KG1 (cell line): Measurements from ENCODE around the gene BYSL.

ENCODE experiments used
- DNase-seq: peaks from one replicate; lab custom pipeline; 2025; lab: John Stamatoyannopoulos, UW

BYSL gene, protein sequence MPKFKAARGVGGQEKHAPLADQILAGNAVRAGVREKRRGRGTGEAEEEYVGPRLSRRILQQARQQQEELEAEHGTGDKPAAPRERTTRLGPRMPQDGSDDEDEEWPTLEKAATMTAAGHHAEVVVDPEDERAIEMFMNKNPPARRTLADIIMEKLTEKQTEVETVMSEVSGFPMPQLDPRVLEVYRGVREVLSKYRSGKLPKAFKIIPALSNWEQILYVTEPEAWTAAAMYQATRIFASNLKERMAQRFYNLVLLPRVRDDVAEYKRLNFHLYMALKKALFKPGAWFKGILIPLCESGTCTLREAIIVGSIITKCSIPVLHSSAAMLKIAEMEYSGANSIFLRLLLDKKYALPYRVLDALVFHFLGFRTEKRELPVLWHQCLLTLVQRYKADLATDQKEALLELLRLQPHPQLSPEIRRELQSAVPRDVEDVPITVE

DNA sequence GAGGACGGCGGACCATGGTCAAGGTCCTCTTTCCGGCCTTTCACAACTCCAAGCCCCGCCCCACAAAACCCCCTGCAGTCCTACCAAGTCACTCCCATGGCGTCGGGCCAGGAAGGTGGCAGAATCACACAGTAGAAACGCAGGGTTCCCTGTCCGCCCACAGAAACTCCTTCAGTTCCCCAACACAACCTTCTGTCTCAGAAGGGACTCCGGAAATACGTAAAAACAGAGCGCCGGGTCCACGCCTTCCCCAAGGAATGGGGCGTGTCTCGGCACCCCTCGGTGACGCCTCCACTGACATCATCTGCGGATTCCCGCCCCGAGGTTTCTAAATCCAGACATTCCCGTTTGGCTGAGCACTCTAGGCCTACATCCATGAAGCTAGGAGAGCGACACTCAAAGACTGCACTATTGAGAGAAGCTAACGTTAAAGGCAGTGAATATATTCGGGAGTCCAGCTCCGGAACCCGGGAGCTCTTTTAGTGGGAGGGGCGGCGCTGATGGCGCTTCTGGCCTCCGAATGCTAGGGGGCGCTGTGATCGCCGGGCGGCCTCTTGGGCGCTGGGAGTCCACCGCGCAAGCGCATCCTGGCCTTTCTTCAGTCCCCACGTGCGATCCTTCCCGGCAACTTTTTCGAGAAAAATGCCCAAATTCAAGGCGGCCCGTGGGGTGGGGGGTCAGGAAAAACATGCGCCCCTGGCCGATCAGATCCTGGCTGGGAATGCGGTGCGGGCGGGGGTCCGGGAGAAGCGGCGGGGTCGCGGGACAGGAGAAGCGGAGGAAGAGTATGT lies at the start of gene BYSL, which contains the start of gene MED20:
BYSL (plus strand) TSS at position 579 of the 791 bp plus-strand sequence; CDS start at position 643, 64 bp downstream.
MED20 (minus strand) TSS at position 219 of the 791 bp plus-strand sequence; CDS start at position 98, 121 bp downstream.
- DNase-seq: peak; percentile 99

GRCh38 chr6:41871691-41872090 lies 49.6 kb upstream of the BYSL start:
- no peak for DNase-seq

DNA sequence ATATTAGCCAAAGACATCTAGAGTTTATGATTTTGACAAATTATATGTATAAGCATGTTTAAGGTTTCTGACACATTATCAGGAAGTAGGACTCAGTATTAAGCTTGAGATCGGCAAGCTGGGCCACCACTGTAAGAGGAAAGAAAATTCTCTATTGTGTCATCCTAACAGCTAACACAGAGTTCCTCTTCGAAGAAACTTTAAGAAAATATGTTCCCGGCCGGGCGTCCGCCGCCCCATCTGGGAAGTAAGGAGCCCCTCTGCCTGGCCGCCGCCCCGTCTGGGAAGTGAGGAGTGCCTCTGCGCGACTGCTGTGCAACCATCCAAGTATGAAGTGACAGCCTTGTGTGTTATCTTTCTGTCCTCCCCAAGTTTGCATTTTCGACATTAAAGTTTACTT lies 49.2 kb upstream of the BYSL start:
- no peak for DNase-seq

GRCh38 chr6:41874741-41875140 lies 46.6 kb upstream of the BYSL start:
- no peak for DNase-seq

DNA sequence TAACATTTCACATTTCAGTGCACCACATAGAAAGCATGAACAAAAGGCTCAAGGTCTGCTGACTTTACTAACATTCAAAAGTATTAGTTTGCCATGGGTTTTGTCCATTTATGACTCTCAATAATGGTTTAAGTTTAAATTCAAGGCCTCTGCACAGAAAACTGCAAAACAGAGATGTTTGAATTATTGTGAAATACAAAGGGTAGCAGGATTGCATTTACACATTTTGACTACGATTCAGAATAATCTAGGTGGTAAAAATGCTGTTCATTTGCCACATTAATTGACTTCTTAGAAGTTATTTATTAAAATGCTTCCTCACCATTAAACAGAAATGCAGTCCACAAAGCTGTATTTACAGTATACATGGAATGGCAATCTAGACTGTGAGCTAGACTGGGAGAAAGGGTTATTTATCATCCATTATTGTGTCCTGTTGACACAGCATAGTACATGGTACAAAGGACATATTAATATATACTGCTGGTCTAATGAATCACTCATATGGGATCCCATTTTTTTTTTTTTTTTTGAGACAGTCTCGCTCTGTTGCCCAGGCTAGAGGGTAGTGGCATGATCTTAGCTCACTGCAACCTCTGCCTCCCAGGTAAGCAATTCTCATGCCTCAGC lies 44.1 kb upstream of the BYSL start:
- no peak for DNase-seq

GRCh38 chr6:41878246-41878645 lies 43.1 kb upstream of the BYSL start:
- no peak for DNase-seq

GRCh38 chr6:41878961-41879405 lies 42.3 kb upstream of the BYSL start:
- DNase-seq: no peak

GRCh38 chr6:41881506-41881905 lies 39.8 kb upstream of the BYSL start:
- DNase-seq: no peak

GRCh38 chr6:41884957-41885356 lies 36.3 kb upstream of the BYSL start:
- DNase-seq: no peak

- DNase-seq: no peak
Measured at GRCh38 chr6:41885930-41886329, 35.4 kb upstream of the BYSL start.

- DNase-seq: no peak
Measured at GRCh38 chr6:41887331-41887751, 34.0 kb upstream of the BYSL start.

- no peak for DNase-seq
Measured at GRCh38 chr6:41892921-41893564, 28.3 kb upstream of the BYSL start.

GRCh38 chr6:41894366-41895299 lies 26.7 kb upstream of the BYSL start:
- no peak for DNase-seq

DNA sequence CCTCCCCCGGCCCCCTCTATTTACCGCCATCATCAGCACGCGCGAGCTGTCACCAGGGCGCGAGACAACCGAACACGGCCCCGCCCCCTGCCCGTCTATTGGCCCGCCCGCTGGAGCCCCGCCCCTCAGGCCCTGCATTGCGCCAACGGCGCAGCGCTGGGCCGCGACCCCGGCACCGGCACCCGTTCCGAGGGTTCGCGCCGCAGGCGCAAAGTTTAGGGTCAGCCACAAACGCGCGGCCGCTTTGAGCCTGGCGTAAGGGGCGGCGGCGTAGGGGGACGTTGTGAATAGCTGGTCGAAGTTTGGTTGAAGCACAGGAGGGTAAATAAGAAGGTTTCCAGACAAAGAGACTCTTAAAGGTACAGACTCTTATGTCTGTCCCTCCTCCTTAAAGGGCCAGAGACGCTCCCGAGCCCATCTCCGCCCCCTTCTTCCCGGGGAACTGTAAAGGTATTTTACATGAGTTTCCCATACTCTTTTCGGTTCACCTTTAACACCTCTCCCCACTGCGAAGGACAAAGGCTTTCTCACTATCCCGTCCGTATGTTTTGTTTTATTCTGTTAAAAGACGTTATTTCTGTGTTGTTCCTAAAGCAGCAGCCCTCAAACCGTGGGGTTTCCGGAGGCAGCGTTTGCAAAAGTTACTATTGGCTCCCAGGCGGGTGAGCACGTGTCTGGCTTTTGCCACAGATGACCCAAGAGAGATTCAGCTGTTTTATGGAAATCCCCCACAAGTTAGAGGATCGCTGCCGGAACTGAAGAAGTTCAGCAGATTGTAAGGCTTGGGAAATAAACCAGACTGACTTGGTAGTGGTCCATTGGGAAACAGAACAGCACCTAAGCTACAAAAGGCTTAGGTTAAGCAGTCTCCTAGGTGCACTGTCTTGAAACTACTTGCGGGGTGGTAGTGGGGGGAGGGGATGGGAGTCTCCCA lies 25.7 kb upstream of the BYSL start, which contains the start of gene USP49:
USP49 (minus strand) TSS at position 76 of the 934 bp plus-strand sequence. CDS start 88,392 bp downstream, outside the sequence.
- DNase-seq: peak; percentile 89

DNA sequence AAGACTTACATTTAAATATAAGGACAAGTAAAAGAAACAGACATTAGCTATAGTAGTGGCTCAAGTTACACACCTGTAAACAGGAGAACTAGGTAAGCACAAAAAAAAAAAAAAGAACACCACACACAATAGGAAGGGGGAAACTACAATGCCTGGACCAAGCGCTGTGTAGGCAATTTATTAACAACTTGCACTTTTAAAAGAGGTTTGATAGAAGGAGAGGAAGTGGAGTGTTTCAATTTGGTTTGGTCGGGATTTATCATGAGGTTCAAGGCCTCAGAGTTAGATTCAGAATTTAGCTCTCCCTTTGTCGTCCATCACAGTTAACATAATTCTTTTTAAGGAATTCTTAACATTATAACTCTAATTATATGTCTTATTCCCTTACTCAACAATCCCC lies 25.0 kb upstream of the BYSL start:
- no peak for DNase-seq

DNA sequence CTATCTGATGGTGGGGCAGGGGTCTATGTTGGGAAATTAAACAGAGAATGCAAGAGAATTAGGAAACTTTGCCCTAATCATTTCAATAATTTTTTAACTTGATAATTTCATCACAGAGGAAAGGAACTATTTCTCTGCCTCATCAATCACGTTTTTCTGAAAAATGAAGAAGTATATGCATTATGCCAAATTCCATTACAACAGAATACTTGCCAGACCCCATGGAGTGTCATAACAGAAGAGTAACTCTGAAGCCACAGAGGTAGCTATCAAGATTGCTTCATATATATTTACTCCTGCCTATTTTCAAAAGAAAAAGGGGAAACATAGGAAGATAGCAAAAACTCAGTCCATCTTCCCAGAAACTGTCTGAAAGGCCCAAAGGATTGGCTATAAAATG lies 20.4 kb upstream of the BYSL start:
- no peak for DNase-seq

DNA sequence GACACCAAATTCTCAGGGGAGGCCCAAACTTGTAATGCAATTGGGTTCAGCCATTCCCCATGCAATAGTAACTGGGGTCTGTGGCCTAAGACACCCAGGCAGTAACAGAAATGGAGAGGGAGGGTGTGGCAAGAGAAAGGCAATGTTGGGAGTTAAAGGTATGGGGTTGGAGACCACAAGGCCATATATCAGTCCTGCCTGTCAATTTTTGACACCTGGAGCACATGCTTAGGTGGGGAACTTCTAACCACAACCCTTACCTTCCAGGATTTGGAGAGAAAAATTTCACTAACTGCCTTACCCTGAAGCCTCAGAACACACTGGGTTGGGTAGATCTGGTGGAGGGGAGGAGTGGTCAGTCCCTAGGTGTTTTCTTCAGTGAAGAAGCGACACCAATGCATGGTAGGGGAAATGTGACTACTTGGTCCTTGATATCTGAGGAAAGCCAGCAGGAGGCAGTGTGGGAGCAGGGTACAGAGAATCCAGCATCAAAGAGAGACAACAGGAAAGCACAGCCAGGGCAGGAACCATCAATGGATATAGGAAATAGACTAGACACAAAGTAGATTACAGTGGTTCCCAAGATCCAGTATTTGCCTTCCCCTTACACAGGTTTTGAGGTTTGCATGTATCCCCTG lies 19.3 kb upstream of the BYSL start:
- DNase-seq: no peak

DNA sequence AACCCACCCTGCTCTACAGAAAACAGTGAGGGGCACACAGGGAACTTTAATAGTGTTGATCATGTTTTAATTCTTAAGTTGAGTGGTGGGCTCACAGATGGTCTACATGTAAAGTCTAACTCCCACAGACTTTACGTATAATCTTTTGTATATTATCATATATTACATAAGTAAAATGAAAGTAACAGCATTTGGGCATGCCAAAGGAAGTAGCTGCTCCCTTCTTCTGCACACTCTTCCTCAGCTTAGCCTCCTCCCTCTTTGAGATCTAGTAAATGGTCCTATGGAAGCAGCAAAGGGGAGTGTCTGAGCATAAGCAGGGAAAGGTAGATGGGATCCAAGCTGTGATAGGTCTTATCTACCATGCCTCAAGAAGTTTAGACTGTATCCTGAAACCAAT lies 11.6 kb upstream of the BYSL start:
- DNase-seq: no peak

- DNase-seq: no peak
Measured at GRCh38 chr6:41914343-41914742, 7.0 kb upstream of the BYSL start.
